ENCODE data around the gene KRT81. TPM values are rescaled to one million over a fixed set of nuclear protein-coding genes. Genes with fewer than 3 reads are reported as not detected.
"Not testable (repeated sequence)": the region's sequence is repeated elsewhere in the genome, so short reads cannot be mapped to it uniquely, and the experiment has no call there.

KRT81 gene
- total RNA-seq, 3 donors from 2014 or later = 3.6 to 29.9 TPM; not detected in 1

- TF ChIP-seq POLR2AphosphoS5 (IDR thresholded peaks at IDR 0.05) (no peak), POLR2A (IDR thresholded peaks at IDR 0.05) (no peak)
- TF ChIP-seq, protein P1, sequence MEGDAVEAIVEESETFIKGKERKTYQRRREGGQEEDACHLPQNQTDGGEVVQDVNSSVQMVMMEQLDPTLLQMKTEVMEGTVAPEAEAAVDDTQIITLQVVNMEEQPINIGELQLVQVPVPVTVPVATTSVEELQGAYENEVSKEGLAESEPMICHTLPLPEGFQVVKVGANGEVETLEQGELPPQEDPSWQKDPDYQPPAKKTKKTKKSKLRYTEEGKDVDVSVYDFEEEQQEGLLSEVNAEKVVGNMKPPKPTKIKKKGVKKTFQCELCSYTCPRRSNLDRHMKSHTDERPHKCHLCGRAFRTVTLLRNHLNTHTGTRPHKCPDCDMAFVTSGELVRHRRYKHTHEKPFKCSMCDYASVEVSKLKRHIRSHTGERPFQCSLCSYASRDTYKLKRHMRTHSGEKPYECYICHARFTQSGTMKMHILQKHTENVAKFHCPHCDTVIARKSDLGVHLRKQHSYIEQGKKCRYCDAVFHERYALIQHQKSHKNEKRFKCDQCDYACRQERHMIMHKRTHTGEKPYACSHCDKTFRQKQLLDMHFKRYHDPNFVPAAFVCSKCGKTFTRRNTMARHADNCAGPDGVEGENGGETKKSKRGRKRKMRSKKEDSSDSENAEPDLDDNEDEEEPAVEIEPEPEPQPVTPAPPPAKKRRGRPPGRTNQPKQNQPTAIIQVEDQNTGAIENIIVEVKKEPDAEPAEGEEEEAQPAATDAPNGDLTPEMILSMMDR (IDR thresholded peaks at IDR 0.05) = no peak
- no peak for DNase-seq (ENCODE audit: low spot score in 2 of 2)
- intact Hi-C loops (cut with DNase I; ENCODE audit: low total_unique reads) = no loop called here
- Histone ChIP-seq H3K4me3 (no peak overlapping the region), H3K4me1 (no peaks in the 10 kb centered on the region), H3K27ac (peak overlapping the region in 1 of 2 donors; percentile 98), H3K9me3 (no peaks in the 10 kb centered on the region), H3K36me3 (no peaks in the 10 kb centered on the region), H3K27me3 (peaks cover 0 to 11% of the 10 kb centered on the region in 2 donors)
Observed at GRCh38 chr12:52254180-52254964, 37.0 kb downstream of the KRT81 start.

GRCh38 chr12:52253391-52254179 is 37.7 kb downstream of the KRT81 start:
- peak overlapping the region in 1 of 2 donors; percentile 98 for H3K27ac ChIP-seq
- TF ChIP-seq POLR2AphosphoS5 (IDR thresholded peaks at IDR 0.05) = no peak
- TF ChIP-seq, protein P1 (IDR thresholded peaks at IDR 0.05) = no peak
- no peak for TF ChIP-seq POLR2A (IDR thresholded peaks at IDR 0.05)
- no peaks in the 10 kb centered on the region for H3K36me3 ChIP-seq
- intact Hi-C loops (cut with DNase I; ENCODE audit: low total_unique reads) = no loop called here
- peaks cover 0 to 10% of the 10 kb centered on the region in 2 donors for H3K27me3 ChIP-seq
- H3K9me3 ChIP-seq = no peaks in the 10 kb centered on the region
- H3K4me1 ChIP-seq = peaks cover 0 to 3% of the 10 kb centered on the region in 2 donors
- DNase-seq (ENCODE audit: low spot score in 2 of 2) = no peak
- no peak overlapping the region for H3K4me3 ChIP-seq

GRCh38 chr12:52252728-52253343 is 38.5 kb downstream of the KRT81 start:
- Histone ChIP-seq H3K27ac (peak overlapping the region in 1 of 2 donors; percentile 98), H3K9me3 (no peaks in the 10 kb centered on the region), H3K27me3 (peaks cover 0 to 6% of the 10 kb centered on the region in 2 donors), H3K4me3 (no peak overlapping the region), H3K36me3 (no peaks in the 10 kb centered on the region), H3K4me1 (peaks cover 0 to 11% of the 10 kb centered on the region in 2 donors)
- intact Hi-C loops (cut with DNase I; ENCODE audit: low total_unique reads) = no loop called here
- DNase-seq (ENCODE audit: low spot score in 2 of 2) = no peak
- TF ChIP-seq POLR2AphosphoS5 (IDR thresholded peaks at IDR 0.05) = no peak
- no peak for TF ChIP-seq POLR2A (IDR thresholded peaks at IDR 0.05)
- TF ChIP-seq, protein P1 (IDR thresholded peaks at IDR 0.05) = no peak

- H3K9me3 ChIP-seq; DNase-seq (ENCODE audit: low spot score in 2 of 2); intact Hi-C loops (cut with DNase I; ENCODE audit: low total_unique reads); H3K36me3 ChIP-seq; H3K27me3 ChIP-seq; H3K4me3 ChIP-seq: not testable (repeated sequence)
- TF ChIP-seq, protein P1 (IDR thresholded peaks at IDR 0.05) = peak in 1 of 3 donors; percentile 7
- peaks cover 0 to 16% of the 10 kb centered on the region in 2 donors for H3K4me1 ChIP-seq
- H3K27ac ChIP-seq = peak overlapping the region; percentile 25 to 98
Observed at GRCh38 chr12:52252175-52252615, 39.1 kb downstream of the KRT81 start.

Measured in breast epithelium (tissue), 4 donors.